Measurements from ENCODE around the gene HSPB9. TPM values are rescaled to one million over a fixed set of nuclear protein-coding genes. Genes with fewer than 3 reads are reported as not detected.

HSPB9 gene
- total RNA-seq, 1 donor from 2014 or later, result not detected

DNA sequence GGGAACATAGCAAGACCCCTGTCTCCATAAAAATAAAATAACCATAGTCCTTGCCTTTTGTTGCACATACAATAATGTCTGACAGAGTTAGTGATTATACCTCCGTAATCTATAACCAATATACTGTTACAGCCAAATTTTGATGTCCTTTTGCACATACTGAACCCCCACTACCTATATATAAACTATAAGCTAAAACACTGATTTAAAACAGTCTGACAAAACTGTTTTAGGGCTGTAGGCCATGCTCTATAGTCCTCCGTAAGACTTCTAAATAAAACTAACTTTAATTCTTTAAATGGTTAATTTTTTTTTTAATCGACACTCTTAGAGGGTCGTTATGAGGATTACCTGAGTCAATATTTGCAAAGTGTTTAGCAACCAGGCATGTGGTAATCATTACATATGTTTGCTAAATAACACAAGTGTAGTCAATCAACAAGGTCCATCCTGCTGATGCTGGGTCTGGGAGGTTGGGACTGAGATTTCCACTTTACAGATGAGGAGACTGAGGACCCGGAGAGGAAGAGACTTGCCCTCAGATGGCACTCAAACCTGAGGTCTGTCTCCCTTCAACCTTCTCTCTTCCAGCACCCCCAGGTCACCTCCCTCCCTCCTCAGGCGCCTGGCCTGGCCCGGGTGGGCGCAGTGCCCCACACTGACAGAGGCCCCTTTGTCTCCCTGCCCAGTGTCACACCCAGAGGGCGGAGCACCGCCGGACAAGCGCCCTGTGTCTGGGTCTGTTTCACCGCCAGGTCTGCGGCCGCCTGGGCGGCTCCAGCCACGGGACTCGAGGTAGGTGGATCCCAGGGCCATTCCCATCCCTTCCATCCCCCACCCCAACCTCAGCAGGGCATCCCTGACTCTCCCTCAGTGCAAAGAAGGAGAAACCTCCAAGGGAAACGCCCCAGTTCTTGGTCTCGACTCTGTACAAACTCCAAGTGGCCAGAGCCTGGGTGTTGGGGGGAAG is 34.6 kb upstream of the HSPB9 start:
- Mint-ChIP-seq H3K27me3 (peaks cover 5% of the 10 kb centered on the region), H3K36me3 (ENCODE audit: low read depth) (no peaks in the 10 kb centered on the region), H3K4me3 (no peak overlapping the region), H3K4me1 (no peaks in the 10 kb centered on the region), H3K27ac (no peak overlapping the region), H3K9me3 (no peaks in the 10 kb centered on the region)
- TF ChIP-seq, protein P1, sequence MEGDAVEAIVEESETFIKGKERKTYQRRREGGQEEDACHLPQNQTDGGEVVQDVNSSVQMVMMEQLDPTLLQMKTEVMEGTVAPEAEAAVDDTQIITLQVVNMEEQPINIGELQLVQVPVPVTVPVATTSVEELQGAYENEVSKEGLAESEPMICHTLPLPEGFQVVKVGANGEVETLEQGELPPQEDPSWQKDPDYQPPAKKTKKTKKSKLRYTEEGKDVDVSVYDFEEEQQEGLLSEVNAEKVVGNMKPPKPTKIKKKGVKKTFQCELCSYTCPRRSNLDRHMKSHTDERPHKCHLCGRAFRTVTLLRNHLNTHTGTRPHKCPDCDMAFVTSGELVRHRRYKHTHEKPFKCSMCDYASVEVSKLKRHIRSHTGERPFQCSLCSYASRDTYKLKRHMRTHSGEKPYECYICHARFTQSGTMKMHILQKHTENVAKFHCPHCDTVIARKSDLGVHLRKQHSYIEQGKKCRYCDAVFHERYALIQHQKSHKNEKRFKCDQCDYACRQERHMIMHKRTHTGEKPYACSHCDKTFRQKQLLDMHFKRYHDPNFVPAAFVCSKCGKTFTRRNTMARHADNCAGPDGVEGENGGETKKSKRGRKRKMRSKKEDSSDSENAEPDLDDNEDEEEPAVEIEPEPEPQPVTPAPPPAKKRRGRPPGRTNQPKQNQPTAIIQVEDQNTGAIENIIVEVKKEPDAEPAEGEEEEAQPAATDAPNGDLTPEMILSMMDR (IDR thresholded peaks at IDR 0.05), result no peak
- intact Hi-C loops (cut with micrococcal nuclease), result no loop called here
- no peak for ATAC-seq (ENCODE audit: low read depth)
- ChIA-PET CTCF (no interaction called here), POLR2A (no interaction called here)
- DNase-seq, result no peak

DNA sequence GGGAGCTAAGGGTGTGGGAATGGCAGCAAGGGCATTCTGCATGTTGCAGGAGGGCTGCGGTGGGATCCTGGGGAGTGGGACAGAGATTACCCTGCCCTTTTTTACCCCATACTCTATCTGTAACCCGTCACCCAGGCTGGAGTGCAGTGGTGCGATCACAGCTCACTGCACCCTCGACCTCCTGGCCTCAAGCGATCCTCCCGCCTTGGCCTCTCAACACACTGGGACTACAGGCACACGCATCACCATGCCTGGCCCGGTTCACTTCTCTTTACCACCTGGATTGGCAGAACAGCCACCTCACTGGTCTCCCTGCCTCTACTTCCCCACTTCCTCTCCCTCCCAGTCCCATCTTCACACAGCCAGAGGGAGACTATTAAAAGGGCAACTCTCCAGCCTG is 33.9 kb upstream of the HSPB9 start:
- ChIA-PET POLR2A (interaction anchor here (0.8 kb wide), 1 partner anchor 24 kb away, joined by 3 read pairs; the partner anchor contains the start of gene DHX58), CTCF (no interaction called here)
- no peaks in the 10 kb centered on the region for H3K36me3 Mint-ChIP-seq (ENCODE audit: low read depth)
- TF ChIP-seq, protein P1 (IDR thresholded peaks at IDR 0.05), result no peak
- ATAC-seq (ENCODE audit: low read depth), result no peak
- intact Hi-C loops (cut with micrococcal nuclease), result no loop called here
- no peaks in the 10 kb centered on the region for H3K9me3 Mint-ChIP-seq
- H3K4me3 Mint-ChIP-seq, result no peak overlapping the region
- DNase-seq, result no peak
- no peaks in the 10 kb centered on the region for H3K4me1 Mint-ChIP-seq
- no peak overlapping the region for H3K27ac Mint-ChIP-seq
- H3K27me3 Mint-ChIP-seq, result peaks cover 5% of the 10 kb centered on the region

DNA sequence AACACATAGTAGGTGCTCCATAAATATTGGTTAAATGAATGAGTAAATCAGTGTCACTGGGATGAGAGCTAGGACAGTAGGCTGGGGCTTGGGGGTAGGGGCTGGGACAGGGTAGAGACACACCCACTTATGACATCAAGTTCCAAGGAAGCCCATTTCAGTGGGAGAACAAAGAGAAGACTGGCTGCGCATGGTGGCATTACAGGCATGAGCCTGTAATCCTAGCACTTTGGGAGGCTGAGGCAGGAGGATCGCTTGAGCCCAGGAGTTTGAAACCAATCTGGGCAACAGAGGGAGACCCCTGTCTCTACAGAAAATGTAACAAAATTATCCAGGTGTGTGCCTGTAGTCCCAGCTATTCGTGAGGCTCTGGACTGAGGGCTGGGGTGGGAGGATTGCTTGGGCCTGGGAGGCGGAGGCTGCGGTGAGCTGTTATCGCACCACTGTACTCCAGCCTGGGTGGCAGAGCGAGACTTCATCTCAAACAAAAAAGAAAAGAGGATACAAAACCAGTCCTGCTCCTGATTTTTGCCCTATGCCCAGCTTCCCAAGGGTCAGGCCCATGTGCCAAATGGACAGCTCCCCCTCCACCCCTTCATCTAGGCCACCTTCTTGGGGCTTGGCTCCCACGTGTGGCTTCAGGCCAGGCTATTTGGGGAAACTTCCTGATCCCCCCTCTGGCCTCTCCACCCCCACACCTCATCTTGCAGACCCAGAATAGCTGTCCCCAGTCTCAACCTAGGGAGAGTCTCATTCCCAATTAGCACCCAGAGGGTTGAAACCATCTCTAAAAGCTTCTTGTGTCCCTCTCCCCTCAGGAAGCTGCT is 31.4 kb upstream of the HSPB9 start:
- intact Hi-C loops (cut with micrococcal nuclease), result no loop called here
- DNase-seq (no peak), ATAC-seq (ENCODE audit: low read depth) (no peak)
- peaks cover 12% of the 10 kb centered on the region for H3K27me3 Mint-ChIP-seq
- H3K36me3 Mint-ChIP-seq (ENCODE audit: low read depth), result no peaks in the 10 kb centered on the region
- no peaks in the 10 kb centered on the region for H3K4me1 Mint-ChIP-seq
- H3K27ac Mint-ChIP-seq, result no peak overlapping the region
- H3K4me3 Mint-ChIP-seq, result no peak overlapping the region
- TF ChIP-seq, protein P1 (IDR thresholded peaks at IDR 0.05), result no peak
- CTCF ChIA-PET, result interaction anchor here (0.9 kb wide), 1 partner anchor 10 kb away, joined by 3 read pairs; no protein-coding TSS in a partner anchor
- no peaks in the 10 kb centered on the region for H3K9me3 Mint-ChIP-seq
- POLR2A ChIA-PET, result no interaction called here

DNA sequence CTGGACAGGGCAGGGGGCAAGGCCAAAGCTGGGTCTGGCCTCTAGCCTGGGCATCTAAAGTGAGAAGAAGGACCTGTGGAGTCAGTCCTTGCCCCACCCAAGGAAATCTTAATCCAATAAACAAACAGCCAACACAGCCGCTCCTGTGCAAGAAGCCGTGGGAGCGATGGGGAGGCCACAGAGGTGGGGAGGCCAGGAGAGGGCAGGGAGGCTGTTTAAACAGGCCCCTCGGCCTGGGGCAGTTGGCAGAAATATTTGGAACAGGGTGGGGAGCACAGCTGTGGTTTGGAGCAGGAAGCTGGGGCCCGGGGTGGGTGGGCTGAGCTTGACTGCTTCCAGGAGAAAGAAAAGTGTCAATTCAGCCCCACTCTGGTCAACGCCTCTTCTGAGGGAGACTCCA is 29.7 kb upstream of the HSPB9 start:
- H3K36me3 Mint-ChIP-seq (ENCODE audit: low read depth), result no peaks in the 10 kb centered on the region
- DNase-seq, result no peak
- H3K4me1 Mint-ChIP-seq, result peaks cover 10% of the 10 kb centered on the region
- no peak for ATAC-seq (ENCODE audit: low read depth)
- no peak overlapping the region for H3K4me3 Mint-ChIP-seq
- POLR2A ChIA-PET, result no interaction called here
- CTCF ChIA-PET, result no interaction called here
- peaks cover 14% of the 10 kb centered on the region for H3K27me3 Mint-ChIP-seq
- no peaks in the 10 kb centered on the region for H3K9me3 Mint-ChIP-seq
- H3K27ac Mint-ChIP-seq, result no peak overlapping the region
- intact Hi-C loops (cut with micrococcal nuclease), result no loop called here
- TF ChIP-seq, protein P1 (IDR thresholded peaks at IDR 0.05), result no peak
